ENCODE measurements around the gene RAB11FIP4. TPM values are rescaled to one million over a fixed set of nuclear protein-coding genes. Genes with fewer than 3 reads are reported as not detected.

RAB11FIP4 gene
- total and polyA plus RNA-seq, 4 donors, result 1.5 to 16.0 (median 3.3) TPM

DNA sequence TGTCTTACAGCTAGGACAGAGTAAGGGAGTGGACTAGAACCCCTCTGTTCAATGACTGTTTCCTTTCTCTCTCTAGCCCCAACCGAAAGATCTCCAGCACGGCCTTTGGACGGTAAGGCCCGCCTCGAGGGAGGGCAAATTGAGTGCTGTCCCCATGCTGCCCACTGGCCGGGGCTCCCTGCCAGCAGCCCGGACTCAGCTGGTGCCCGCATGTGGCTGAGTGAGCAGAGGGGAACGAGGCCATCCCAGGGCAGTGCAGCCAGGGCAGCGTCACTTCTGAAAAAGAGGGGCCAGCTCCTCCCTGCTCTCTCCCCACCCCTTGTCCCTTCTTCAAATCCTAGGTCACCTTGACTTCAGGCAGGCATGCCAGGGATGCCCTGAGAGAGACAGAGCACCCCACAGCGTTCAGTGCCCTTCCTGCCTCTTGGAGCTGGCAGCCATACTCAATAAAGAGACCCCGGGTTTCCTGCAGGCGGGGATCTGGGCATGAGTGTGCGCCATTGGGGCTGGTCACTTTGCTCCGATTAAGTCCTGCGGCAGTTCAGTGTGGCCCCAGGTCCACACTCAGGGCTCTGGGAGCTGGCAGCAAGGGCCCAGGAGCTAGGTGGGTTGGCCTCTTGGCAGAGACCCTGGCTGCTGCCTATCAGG, 130.9 kb downstream of the RAB11FIP4 start (continued):
- TF ChIP-seq, protein P1, sequence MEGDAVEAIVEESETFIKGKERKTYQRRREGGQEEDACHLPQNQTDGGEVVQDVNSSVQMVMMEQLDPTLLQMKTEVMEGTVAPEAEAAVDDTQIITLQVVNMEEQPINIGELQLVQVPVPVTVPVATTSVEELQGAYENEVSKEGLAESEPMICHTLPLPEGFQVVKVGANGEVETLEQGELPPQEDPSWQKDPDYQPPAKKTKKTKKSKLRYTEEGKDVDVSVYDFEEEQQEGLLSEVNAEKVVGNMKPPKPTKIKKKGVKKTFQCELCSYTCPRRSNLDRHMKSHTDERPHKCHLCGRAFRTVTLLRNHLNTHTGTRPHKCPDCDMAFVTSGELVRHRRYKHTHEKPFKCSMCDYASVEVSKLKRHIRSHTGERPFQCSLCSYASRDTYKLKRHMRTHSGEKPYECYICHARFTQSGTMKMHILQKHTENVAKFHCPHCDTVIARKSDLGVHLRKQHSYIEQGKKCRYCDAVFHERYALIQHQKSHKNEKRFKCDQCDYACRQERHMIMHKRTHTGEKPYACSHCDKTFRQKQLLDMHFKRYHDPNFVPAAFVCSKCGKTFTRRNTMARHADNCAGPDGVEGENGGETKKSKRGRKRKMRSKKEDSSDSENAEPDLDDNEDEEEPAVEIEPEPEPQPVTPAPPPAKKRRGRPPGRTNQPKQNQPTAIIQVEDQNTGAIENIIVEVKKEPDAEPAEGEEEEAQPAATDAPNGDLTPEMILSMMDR (IDR thresholded peaks at IDR 0.05; ENCODE audit: low read depth, low read length, missing input control), result peak; percentile 2
- TF ChIP-seq RXRA (IDR thresholded peaks at IDR 0.05), result peak; percentile 37 to 57
- TF ChIP-seq NR2F2 (IDR thresholded peaks at IDR 0.05), result no peak
- no peak for TF ChIP-seq MAX (IDR thresholded peaks at IDR 0.05)
- no peak for TF ChIP-seq GABPA (IDR thresholded peaks at IDR 0.05 in 1 of 2, conservative IDR thresholded peaks at IDR 0.05 in 1 of 2)
- no peak for TF ChIP-seq HNF4G (IDR thresholded peaks at IDR 0.05)
- no peak for TF ChIP-seq ATF3 (IDR thresholded peaks at IDR 0.05)
- TF ChIP-seq FOXA2 (IDR thresholded peaks at IDR 0.05), result no peak
- TF ChIP-seq SP1 (IDR thresholded peaks at IDR 0.05), result peak; percentile 38
- no peak for TF ChIP-seq FOXA1 (IDR thresholded peaks at IDR 0.05)
- TF ChIP-seq YY1 (IDR thresholded peaks at IDR 0.05), result no peak
- TF ChIP-seq JUND (IDR thresholded peaks at IDR 0.05), result no peak

DNA sequence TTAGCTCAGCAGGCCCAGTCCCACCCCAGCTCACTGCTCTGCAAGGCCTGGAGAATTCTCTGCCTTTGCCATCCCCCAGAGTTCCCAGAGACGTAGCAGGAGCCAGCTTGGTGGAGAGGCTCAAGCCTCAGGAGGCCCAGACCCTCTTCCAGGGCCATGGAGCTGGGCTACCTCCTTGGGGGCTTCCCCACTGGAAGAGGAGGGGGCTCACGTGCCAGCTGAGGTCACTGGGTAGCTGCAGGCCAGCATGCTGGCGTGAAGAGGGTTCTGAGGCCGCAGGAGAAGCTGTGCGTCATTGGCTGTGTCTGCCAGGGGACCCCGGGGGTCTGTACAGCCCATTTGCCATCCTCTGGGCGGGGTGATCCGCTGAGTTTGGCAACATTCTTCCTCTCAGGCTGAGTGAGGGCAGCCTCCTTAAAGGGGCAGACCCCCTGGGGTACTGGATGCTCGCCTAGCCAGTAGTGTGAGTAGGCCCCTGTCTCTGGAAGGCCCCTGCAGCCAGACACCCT, 131.6 kb downstream of the RAB11FIP4 start:
- Histone ChIP-seq H3K9ac (ENCODE audit: low read depth in 1 of 2, low read length in 2 of 2) (no peak overlapping the region), H3K27ac (ENCODE audit: low read depth in 1 of 2, low read length in 2 of 2) (no peak overlapping the region), H3K27me3 (ENCODE audit: control insufficient read depth in 4 of 4, insufficient read depth in 4 of 4, low read length in 3 of 4) (no peaks in the 10 kb centered on the region), H3K4me3 (ENCODE audit: low read depth in 1 of 3, low read length in 3 of 3) (no peak overlapping the region), H3K36me3 (ENCODE audit: control insufficient read depth in 4 of 4, insufficient read depth in 3 of 4, low read depth in 1 of 4, low read length in 3 of 4) (peaks cover 0 to 1% (median 0%) of the 10 kb centered on the region in 4 donors), H3K4me1 (ENCODE audit: control insufficient read depth in 4 of 4, insufficient read depth in 4 of 4, low read length in 3 of 4) (peaks cover 6 to 28% (median 14%) of the 10 kb centered on the region in 4 donors), H3K9me3 (ENCODE audit: control insufficient read depth in 4 of 4, low read length in 3 of 4) (no peaks in the 10 kb centered on the region)
- TF ChIP-seq NR2F2 (IDR thresholded peaks at IDR 0.05), result no peak
- DNase-seq (ENCODE audit: low spot score), result no peak
- WGBS, result 89% methylated on average over 9 of the region's 9 CpGs

DNA sequence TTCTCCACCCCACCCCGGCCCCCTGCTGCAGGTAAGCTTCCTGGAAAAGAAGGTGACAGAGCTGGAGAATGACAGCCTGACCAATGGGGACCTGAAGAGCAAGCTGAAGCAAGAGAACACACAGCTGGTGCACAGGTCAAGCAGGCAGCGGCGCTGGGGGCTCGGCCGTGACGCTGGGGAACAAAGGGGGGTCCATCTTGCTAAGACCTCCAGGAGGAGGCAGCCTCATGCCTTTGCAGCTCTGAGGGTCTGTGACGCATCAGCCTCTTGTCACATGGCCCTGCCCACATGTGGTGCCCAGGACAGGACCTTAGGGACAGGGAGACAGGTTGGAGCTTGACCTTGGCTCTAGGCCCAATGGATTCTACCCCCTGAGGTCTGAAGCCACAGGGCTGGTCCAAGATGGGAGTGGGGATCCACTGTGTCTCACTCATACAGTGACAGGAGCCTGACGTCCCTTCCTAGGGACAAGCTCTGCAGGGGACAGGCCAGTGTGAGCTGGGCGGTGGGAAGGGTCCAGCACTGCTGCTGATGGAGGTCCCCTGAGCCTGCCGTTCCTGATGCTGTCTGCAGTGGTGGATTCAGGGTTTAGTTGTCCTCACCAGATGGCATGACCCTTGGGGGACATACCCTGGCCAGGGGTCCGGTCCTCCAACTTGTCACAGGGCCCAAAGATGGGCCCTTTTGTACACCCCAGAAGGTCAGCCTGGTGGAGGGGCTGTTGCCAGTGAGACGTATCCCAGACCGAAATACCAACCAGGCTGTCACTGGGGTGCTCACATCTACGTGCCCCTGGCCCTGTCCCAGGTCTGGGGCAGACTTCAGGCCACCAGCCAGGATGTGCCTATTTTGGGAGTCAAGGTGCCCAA, 132.6 kb downstream of the RAB11FIP4 start:
- Histone ChIP-seq H3K4me3 (ENCODE audit: low read depth in 1 of 3, low read length in 3 of 3) (no peak overlapping the region), H3K27ac (ENCODE audit: low read depth in 1 of 2, low read length in 2 of 2) (no peak overlapping the region), H3K9me3 (ENCODE audit: control insufficient read depth in 4 of 4, low read length in 3 of 4) (no peaks in the 10 kb centered on the region), H3K36me3 (ENCODE audit: control insufficient read depth in 4 of 4, insufficient read depth in 3 of 4, low read depth in 1 of 4, low read length in 3 of 4) (peaks cover 0 to 6% (median 0%) of the 10 kb centered on the region in 4 donors), H3K27me3 (ENCODE audit: control insufficient read depth in 4 of 4, insufficient read depth in 4 of 4, low read length in 3 of 4) (no peaks in the 10 kb centered on the region), H3K4me1 (ENCODE audit: control insufficient read depth in 4 of 4, insufficient read depth in 4 of 4, low read length in 3 of 4) (peaks cover 6 to 28% (median 14%) of the 10 kb centered on the region in 4 donors), H3K9ac (ENCODE audit: low read depth in 1 of 2, low read length in 2 of 2) (no peak overlapping the region)
- WGBS, result 92% methylated on average over 14 of the region's 14 CpGs
- TF ChIP-seq JUND (IDR thresholded peaks at IDR 0.05) (no peak), ATF3 (IDR thresholded peaks at IDR 0.05) (no peak), SP1 (IDR thresholded peaks at IDR 0.05) (no peak), HNF4G (IDR thresholded peaks at IDR 0.05) (no peak), TAF1 (conservative IDR thresholded peaks at IDR 0.05) (no peak), NR2F2 (IDR thresholded peaks at IDR 0.05) (no peak), GABPA (IDR thresholded peaks at IDR 0.05 in 1 of 2, conservative IDR thresholded peaks at IDR 0.05 in 1 of 2) (no peak), MAX (IDR thresholded peaks at IDR 0.05) (no peak)
- no peak for DNase-seq (ENCODE audit: low spot score)

All from liver (tissue), 9 donors.